ENCODE measurements around the gene MEI1.
"Not testable (repeated sequence)": the region's sequence is repeated elsewhere in the genome, so short reads cannot be mapped to it uniquely, and the experiment has no call there.

MEI1 gene

DNA sequence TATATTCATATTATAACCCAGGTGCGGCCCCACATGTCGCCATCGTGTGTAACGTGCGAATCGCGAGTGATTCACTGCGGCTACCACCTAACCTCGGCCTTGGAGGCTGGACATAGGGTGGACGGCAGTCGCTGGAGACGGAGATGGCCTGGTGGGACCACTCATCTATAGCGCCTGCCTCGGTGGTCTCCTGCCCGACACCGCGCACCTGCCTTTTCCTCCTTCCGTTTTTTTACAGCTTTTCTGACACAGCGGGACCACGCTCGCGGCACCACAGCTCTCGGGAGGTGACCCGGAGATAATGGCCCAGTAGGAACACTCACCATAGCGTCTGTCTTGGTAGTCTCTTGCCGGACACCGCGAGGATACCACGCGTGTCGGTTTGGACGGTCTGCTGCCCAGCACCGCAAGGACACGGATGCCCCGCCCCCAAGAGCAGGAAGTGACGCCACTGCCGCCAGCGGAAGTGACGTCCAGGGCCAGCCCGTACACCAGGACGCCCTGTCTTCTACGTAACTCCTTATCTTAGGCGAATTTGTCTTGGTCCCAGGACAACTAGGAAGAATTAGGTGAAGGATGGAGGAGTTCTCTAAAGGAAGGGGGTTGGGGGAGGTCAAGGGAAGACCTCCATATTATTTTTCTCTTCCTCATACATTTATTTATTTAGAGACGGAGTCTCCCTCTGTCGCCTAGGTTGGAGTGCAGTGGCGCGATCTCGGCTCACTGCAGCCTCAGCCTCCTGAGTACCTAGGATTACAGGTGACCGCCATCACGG, 17.1 kb upstream of the MEI1 start:
- peak overlapping the region; percentile 68 for H3K4me3 ChIP-seq (ENCODE audit: low read depth, low read length)
- DNase-seq (ENCODE audit: low read depth), result peak; percentile 88
- TF ChIP-seq, protein P1, sequence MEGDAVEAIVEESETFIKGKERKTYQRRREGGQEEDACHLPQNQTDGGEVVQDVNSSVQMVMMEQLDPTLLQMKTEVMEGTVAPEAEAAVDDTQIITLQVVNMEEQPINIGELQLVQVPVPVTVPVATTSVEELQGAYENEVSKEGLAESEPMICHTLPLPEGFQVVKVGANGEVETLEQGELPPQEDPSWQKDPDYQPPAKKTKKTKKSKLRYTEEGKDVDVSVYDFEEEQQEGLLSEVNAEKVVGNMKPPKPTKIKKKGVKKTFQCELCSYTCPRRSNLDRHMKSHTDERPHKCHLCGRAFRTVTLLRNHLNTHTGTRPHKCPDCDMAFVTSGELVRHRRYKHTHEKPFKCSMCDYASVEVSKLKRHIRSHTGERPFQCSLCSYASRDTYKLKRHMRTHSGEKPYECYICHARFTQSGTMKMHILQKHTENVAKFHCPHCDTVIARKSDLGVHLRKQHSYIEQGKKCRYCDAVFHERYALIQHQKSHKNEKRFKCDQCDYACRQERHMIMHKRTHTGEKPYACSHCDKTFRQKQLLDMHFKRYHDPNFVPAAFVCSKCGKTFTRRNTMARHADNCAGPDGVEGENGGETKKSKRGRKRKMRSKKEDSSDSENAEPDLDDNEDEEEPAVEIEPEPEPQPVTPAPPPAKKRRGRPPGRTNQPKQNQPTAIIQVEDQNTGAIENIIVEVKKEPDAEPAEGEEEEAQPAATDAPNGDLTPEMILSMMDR (IDR thresholded peaks at IDR 0.05; ENCODE audit: insufficient read depth, low read depth, low read length, missing control alignments), result no peak

DNA sequence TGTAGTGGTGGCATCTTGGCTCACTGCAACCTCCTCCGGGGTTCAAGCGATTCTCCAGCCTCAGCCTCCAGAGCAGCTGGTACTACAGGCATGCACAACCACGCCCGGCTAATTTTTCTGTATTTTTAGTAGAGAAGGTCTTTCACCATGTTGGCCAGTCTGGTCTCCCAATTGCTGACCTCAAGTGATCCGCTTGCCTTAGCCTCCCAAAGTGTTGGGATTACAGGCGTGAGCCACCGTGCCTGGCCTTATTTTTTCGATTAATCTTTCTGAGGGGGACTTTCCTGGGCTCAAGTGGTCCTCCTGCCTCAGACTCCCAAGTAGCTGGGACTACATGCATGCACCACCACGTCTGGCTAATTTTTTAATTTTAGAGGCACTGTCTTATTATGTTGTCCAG, 16.3 kb upstream of the MEI1 start:
- H3K4me3 ChIP-seq (ENCODE audit: low read depth, low read length), result peak overlapping the region; percentile 68
- DNase-seq (ENCODE audit: low read depth), result no peak
- TF ChIP-seq, protein P1 (IDR thresholded peaks at IDR 0.05; ENCODE audit: insufficient read depth, low read depth, low read length, missing control alignments), result no peak

DNA sequence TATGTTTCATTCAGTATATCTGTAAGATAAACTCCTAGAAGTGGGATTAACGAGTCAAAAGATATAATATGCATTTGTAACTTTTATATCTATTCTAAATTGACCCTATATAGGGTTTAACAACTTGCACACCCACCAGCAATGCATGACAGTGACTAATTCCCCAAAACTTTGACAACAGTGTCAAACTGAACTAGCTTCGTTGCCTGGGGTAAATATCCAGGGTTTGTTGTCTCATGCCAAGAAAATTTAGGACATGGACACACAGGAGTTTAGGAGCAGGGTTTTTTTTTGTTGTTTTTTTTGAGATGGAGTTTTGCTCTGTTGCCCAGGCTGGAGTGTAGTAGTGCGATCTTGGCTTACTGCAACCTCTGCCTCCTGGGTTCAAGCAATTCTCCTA, 15.7 kb upstream of the MEI1 start:
- TF ChIP-seq, protein P1 (IDR thresholded peaks at IDR 0.05; ENCODE audit: insufficient read depth, low read depth, low read length, missing control alignments), result no peak
- no peak for DNase-seq (ENCODE audit: low read depth)
- H3K4me3 ChIP-seq (ENCODE audit: low read depth, low read length), result no peak overlapping the region

DNA sequence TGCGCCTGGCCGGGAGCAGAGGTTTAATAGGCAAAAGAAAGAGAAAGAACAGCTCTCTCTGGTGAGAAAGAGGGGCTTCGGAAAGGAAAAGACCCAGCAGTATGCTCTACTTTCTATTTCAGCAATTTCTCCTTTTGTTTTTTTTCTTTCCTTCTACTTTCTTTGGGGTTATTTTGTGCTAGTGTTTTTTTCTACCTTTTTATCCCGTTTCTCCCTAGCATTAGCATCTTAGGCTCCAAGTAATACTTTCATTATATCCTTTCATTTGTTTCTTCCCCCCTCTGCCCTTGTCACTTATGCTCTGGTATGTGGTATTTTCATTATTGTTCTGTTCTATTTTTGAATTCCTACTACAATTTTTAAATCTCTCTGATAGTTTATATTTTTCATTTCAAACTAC, 15.1 kb upstream of the MEI1 start:
- DNase-seq (ENCODE audit: low read depth), result no peak
- TF ChIP-seq, protein P1 (IDR thresholded peaks at IDR 0.05; ENCODE audit: insufficient read depth, low read depth, low read length, missing control alignments), result no peak
- H3K4me3 ChIP-seq (ENCODE audit: low read depth, low read length), result no peak overlapping the region

DNA sequence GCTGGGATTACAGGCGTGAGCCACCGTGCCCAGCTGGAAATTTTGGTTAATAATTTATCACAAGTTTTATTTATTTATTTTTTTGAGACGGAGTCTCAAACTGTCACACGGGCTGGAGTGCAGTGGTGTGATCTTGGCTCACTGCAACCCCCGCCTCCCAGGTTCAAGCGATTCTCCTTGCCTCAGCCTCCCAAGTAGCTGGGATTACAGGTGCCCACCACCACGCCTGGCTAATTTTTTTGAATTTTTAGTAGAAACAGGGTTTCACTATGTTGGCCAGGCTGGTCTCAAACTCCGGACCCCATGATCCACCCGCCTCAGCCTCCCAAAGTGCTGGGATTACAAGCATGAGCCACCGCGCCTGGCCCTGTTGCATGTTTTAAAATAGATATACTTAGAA, 12.4 kb upstream of the MEI1 start:
- peak overlapping the region; percentile 83 for H3K4me3 ChIP-seq (ENCODE audit: low read depth, low read length)
- not testable (repeated sequence) for DNase-seq (ENCODE audit: low read depth)

DNA sequence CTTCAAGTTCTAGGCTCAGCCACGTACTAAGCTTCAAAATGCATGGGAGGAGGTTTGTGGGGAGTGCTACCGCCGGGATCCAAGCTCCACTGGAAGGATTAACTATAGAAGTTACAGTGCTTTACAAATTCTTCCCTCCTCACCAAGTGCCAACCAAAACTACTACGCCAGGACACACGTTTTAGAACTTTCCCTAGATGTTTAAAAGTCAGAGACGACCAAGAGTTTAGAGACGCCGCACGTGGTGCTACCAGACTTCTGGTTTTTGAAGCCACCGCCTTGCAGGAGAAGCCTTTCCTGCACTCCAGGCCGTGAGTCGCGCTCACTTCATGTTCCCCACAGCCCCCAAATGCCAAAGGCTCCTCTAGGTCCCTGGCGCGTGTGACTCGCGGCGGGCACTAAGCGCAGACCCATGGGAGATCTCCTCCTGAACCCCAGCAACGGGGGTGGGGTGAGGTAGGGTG, 11.4 kb upstream of the MEI1 start:
- peak; percentile 50 for DNase-seq (ENCODE audit: low read depth)
- peak overlapping the region; percentile 83 for H3K4me3 ChIP-seq (ENCODE audit: low read depth, low read length)
- TF ChIP-seq, protein P1 (IDR thresholded peaks at IDR 0.05; ENCODE audit: insufficient read depth, low read depth, low read length, missing control alignments), result no peak

DNA sequence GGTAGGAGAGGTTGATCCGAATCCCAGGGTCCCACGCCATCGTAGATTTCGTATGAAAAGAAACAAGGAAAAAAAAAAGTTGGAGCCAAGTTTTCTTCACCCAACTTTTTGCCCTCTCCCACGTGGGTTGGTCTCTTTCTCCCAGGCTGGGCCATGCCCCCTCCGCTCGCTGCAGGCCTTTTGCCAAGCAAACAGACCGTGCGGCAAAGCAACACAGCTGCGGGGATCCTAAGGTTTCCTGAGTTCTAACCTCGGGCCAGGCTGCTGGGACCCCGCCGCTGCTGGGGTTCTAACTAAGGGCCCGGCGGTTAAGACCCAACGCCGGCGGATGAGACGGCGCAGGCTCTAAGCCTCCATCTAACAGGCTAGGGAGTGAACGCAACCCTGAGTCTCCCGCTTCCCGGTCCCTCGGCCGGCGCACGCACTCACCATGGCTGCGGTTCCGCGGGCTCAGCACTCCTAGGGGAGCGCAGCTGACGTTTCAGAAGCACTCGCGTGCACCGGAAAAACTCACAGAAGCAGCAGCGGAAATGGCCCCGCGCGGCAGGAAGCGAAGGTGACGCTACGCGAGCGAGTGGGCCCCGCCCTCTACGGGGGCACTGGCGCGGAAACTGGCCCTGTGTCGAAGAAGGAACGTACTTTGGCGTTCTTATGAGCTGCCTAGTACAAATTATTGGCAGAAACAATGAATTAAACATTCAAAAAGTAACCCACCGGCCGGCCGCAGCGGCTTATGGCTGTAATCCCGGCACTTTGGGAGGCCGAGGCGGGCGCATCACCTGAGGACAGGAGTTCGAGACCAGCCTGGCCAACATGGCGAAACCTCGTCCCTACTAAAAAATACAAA, 10.7 kb upstream of the MEI1 start, which contains the start of gene SNU13:
SNU13 (minus strand) TSS at position 503 of the 847 bp plus-strand sequence; CDS start at position 432, 71 bp downstream.
- H3K4me3 ChIP-seq (ENCODE audit: low read depth, low read length), result peak within 1 kb of the TSS; percentile 83
- TF ChIP-seq, protein P1 (IDR thresholded peaks at IDR 0.05; ENCODE audit: insufficient read depth, low read depth, low read length, missing control alignments), result no peak
- peak; percentile 95 for DNase-seq (ENCODE audit: low read depth)
